Left colon (tissue), 2 donors: ENCODE results near the gene S1PR5. TPM values are rescaled to one million over a fixed set of nuclear protein-coding genes. Genes with fewer than 3 reads are reported as not detected.
"Not testable (repeated sequence)": the region's sequence is repeated elsewhere in the genome, so short reads cannot be mapped to it uniquely, and the experiment has no call there.

Experiments
- ATAC-seq: fragments of 200-7000 bp; cut with Tn5 transposase; one replicate; pipeline ENCODE4 v1.9.1; 2020; ENCODE audit warnings: mild to moderate bottlenecking, moderate library complexity
- DNase-seq, 2 donors: peaks; one replicate each; pipeline ENCODE4 v3.0.0-alpha.2; 2020
- intact Hi-C, 2 donors: fragments of 100-400 bp; cut with DNase I in 1 of 2; cut with micrococcal nuclease in 1 of 2; formaldehyde crosslinking; loops; one replicate each; pipeline versions ENCODE4 v1.11.2 to v1.14.0; 2022; cut with DNase I, micrococcal nuclease
- total RNA-seq, 2 donors: library from RNA; stranded (reverse); fragmentation: NEBNext Ultra II Directional; extraction: Animal tissue kit (Norgen Biotek cat#: 25700); gene quantifications; one replicate each; pipeline ENCODE4 v1.2.1, GENCODE V29; 2021
- donor health status: DM: no; HTN: no; CAD: no.
- donor health status: DM: yes; HTN: yes; CAD: no.

Gene S1PR5
- total RNA-seq, 2 donors from 2014 or later = 0.15 to 0.20 TPM

GRCh38 chr19:10548746-10549276, 31.6 kb upstream of the S1PR5 start:
- no peak for ATAC-seq
- intact Hi-C loops = no loop called here

GRCh38 chr19:10546817-10547216, 29.6 kb upstream of the S1PR5 start:
- no peak for ATAC-seq
- intact Hi-C loops = no loop called here
- DNase-seq = no peak

More at GRCh38 chr19:10548746-10549276, 31.6 kb upstream of the S1PR5 start:
- no peak for DNase-seq

- DNase-seq (peak in 1 of 2 donors; percentile 33), ATAC-seq (peak; percentile 0)
- intact Hi-C loops = no loop called here
Observed at GRCh38 chr19:10544753-10545251, 27.6 kb upstream of the S1PR5 start.

GRCh38 chr19:10544242-10544752, 27.1 kb upstream of the S1PR5 start:
- ATAC-seq (peak; percentile 67), DNase-seq (peak; percentile 85)
- intact Hi-C loops = no loop called here

- peak; percentile 87 for ATAC-seq
- peak; percentile 92 to 95 for DNase-seq
- intact Hi-C loops = no loop called here
Observed at GRCh38 chr19:10543420-10544241, 26.4 kb upstream of the S1PR5 start, which contains the start of gene ATG4D. Gene ATG4D (plus strand): TSS chr19:10543904. CDS start chr19:10544091, 187 bp downstream.

- peak; percentile 9 for ATAC-seq
- no peak for DNase-seq
- intact Hi-C loops = no loop called here
Observed at GRCh38 chr19:10543059-10543419, 25.8 kb upstream of the S1PR5 start.

GRCh38 chr19:10539016-10539415, 21.8 kb upstream of the S1PR5 start:
- DNase-seq, ATAC-seq, intact Hi-C loops: not testable (repeated sequence)

GRCh38 chr19:10538204-10538983, 21.1 kb upstream of the S1PR5 start:
- DNase-seq = no peak
- no peak for ATAC-seq
- intact Hi-C loops = no loop called here

GRCh38 chr19:10537668-10538067, 20.4 kb upstream of the S1PR5 start:
- intact Hi-C loops = no loop called here

GRCh38 chr19:10535613-10536012, 18.4 kb upstream of the S1PR5 start:
- no peak for ATAC-seq

More at GRCh38 chr19:10537668-10538067, 20.4 kb upstream of the S1PR5 start:
- ATAC-seq = no peak
- DNase-seq = no peak

GRCh38 chr19:10533646-10534386, 16.6 kb upstream of the S1PR5 start:
- intact Hi-C loops = no loop called here
- DNase-seq = no peak
- ATAC-seq = no peak

More at GRCh38 chr19:10535613-10536012, 18.4 kb upstream of the S1PR5 start:
- no peak for DNase-seq
- intact Hi-C loops = no loop called here

GRCh38 chr19:10532457-10532856, 15.2 kb upstream of the S1PR5 start:
- intact Hi-C loops = no loop called here
- DNase-seq = no peak

GRCh38 chr19:10526887-10527286, 9.6 kb upstream of the S1PR5 start:
- ATAC-seq, DNase-seq: not testable (repeated sequence)

More at GRCh38 chr19:10532457-10532856, 15.2 kb upstream of the S1PR5 start:
- ATAC-seq = no peak

GRCh38 chr19:10525636-10526035, 8.4 kb upstream of the S1PR5 start:
- no peak for DNase-seq
- ATAC-seq = no peak
- intact Hi-C loops = no loop called here

More at GRCh38 chr19:10526887-10527286, 9.6 kb upstream of the S1PR5 start:
- intact Hi-C loops = not testable (repeated sequence)

GRCh38 chr19:10523135-10523636, 5.9 kb upstream of the S1PR5 start:
- no peak for ATAC-seq

GRCh38 chr19:10521461-10522171, 4.4 kb upstream of the S1PR5 start:
- DNase-seq = no peak
- ATAC-seq = no peak
- intact Hi-C loops = no loop called here

More at GRCh38 chr19:10523135-10523636, 5.9 kb upstream of the S1PR5 start:
- intact Hi-C loops = no loop called here
- no peak for DNase-seq

- intact Hi-C loops = no loop called here
- peak; percentile 73 for ATAC-seq
- DNase-seq = no peak
Observed at GRCh38 chr19:10520652-10521318, 3.5 kb upstream of the S1PR5 start.
